B cell (primary cell): Measurements from ENCODE around the gene PDSS1. TPM values are rescaled to one million over a fixed set of nuclear protein-coding genes. Genes with fewer than 3 reads are reported as not detected.

Experiments used
- ATAC-seq: fragments of 200-7000 bp; cut with Tn5 transposase; one replicate; pipeline ENCODE4 v1.10.0; 2021; ENCODE audit warnings: low read depth, mild to moderate bottlenecking, moderate number of reproducible peaks, moderate library complexity
- CTCF ChIA-PET: fragments of 350-600 bp; sonication (Branson Sonifier 250); formaldehyde crosslinking; loops from one replicate; lab custom pipeline; 2021; ENCODE audit warnings: antibody characterized with exemption, inconsistent platforms; lab: Charles Lee
- POLR2A ChIA-PET: fragments of 350-600 bp; sonication (Branson Sonifier 250); formaldehyde crosslinking; loops from one replicate; lab custom pipeline; 2021; ENCODE audit warnings: antibody characterized with exemption; lab: Charles Lee
- DNase-seq: peaks from one replicate; pipeline ENCODE4 v3.0.0; 2013
- H2AFZ ChIP-seq: 2 replicates; pipeline ENCODE4 v1.6.1; 2012; ENCODE audit warnings: mild to moderate bottlenecking, low read depth, low read length; ENCODE audit not compliant: insufficient read depth, poor library complexity, severe bottlenecking
- H3K27ac ChIP-seq, 2 donors: 1 replicate in 1 of 2; 2 replicates in 1 of 2; pipeline ENCODE4 v1.5.1; 2012 to 2013; ENCODE audit warnings: low read length in 2 of 2, mild to moderate bottlenecking in 2 of 2, moderate library complexity in 1 of 2
- H3K27me3 ChIP-seq, 4 experiments: fragments of 200-600 bp in 1 of 4; sonication (generic) in 1 of 4; replicated peaks in 1 of 4; 1 replicate in 2 of 4; 2 replicates in 2 of 4; pipeline versions ENCODE4 v1.6.1 to v1.7.0; 2013 to 2016; ENCODE audit warnings: low read length in 3 of 4, mild to moderate bottlenecking in 2 of 4, mixed read lengths in 1 of 4, moderate library complexity in 1 of 4; ENCODE audit not compliant: insufficient read depth in 4 of 4, control insufficient read depth in 3 of 4; ENCODE audit errors: control extremely low read depth in 1 of 4
- H3K36me3 ChIP-seq, 2 experiments: replicated peaks in 1 of 2; 1 replicate in 1 of 2; 2 replicates in 1 of 2; pipeline versions ENCODE4 v1.6.1 to v1.7.1; 2013; ENCODE audit warnings: low read length in 1 of 2; ENCODE audit not compliant: insufficient read depth in 2 of 2, control insufficient read depth in 1 of 2; ENCODE audit errors: control extremely low read depth in 1 of 2, extremely low read depth in 1 of 2
- H3K4me1 ChIP-seq, 2 donors: fragments of 200-600 bp in 1 of 2; sonication (generic) in 1 of 2; 1 replicate in 1 of 2; 2 replicates in 1 of 2; pipeline versions ENCODE4 v1.5.1 to v1.6.1; 2013 to 2017; ENCODE audit warnings: low read length in 2 of 2; ENCODE audit not compliant: control insufficient read depth in 2 of 2, insufficient read depth in 2 of 2
- H3K4me2 ChIP-seq: replicated peaks from 2 replicates; pipeline ENCODE3; 2012; ENCODE audit warnings: mild to moderate bottlenecking, low read depth, low read length; ENCODE audit not compliant: poor library complexity, severe bottlenecking
- H3K4me3 ChIP-seq, 5 experiments: fragments of 200-600 bp in 1 of 5; sonication (generic) in 1 of 5; 1 replicate in 3 of 5; 2 replicates in 2 of 5; pipeline versions ENCODE4 v1.5.1 to v1.7.0; 2011 to 2016; ENCODE audit warnings: low read length in 4 of 5, mild to moderate bottlenecking in 4 of 5, low read depth in 2 of 5, control low read depth in 1 of 5, moderate library complexity in 1 of 5; ENCODE audit not compliant: insufficient read depth in 1 of 5; ENCODE audit errors: control extremely low read depth in 1 of 5, extremely low read depth in 1 of 5
- H3K79me2 ChIP-seq: fragments of 200-600 bp; sonication (generic); one replicate; pipeline ENCODE4 v1.6.0; 2016; ENCODE audit warnings: low read length; ENCODE audit not compliant: control insufficient read depth, insufficient read depth
- H3K9ac ChIP-seq: fragments of 200-600 bp; sonication (generic); 2 replicates; pipeline ENCODE4 v1.6.1; 2017; ENCODE audit warnings: mild to moderate bottlenecking, low read length, moderate library complexity
- H3K9me3 ChIP-seq, 3 donors: one replicate each; pipeline versions ENCODE4 v1.6.1 to v1.7.1; 2013; ENCODE audit warnings: low read length in 2 of 3; ENCODE audit not compliant: control insufficient read depth in 2 of 3, insufficient read depth in 1 of 3; ENCODE audit errors: control extremely low read depth in 1 of 3
- H4K20me1 ChIP-seq: 2 replicates; pipeline ENCODE4 v1.6.0; 2012; ENCODE audit warnings: mild to moderate bottlenecking, low read length; ENCODE audit not compliant: insufficient read depth, control insufficient read depth, poor library complexity, severe bottlenecking
- H3K27ac Mint-ChIP-seq: one replicate; pipeline ENCODE4 v1.8.0; 2021; ENCODE audit warnings: mixed read lengths
- H3K27me3 Mint-ChIP-seq: one replicate; pipeline ENCODE4 v1.8.0; 2021; ENCODE audit warnings: mixed read lengths
- H3K4me1 Mint-ChIP-seq: one replicate; pipeline ENCODE4 v1.8.0; 2021; ENCODE audit warnings: mixed read lengths
- H3K4me3 Mint-ChIP-seq: one replicate; pipeline ENCODE4 v1.8.0; 2021; ENCODE audit warnings: mixed read lengths
- H3K9me3 Mint-ChIP-seq: one replicate; pipeline ENCODE4 v1.8.0; 2022; ENCODE audit warnings: mixed read lengths; ENCODE audit not compliant: insufficient read depth
- CTCF ChIP-seq: fragments of 200-600 bp; IDR thresholded peaks from one replicate; pipeline ENCODE4 v1.8.0; 2022; ENCODE audit warnings: antibody characterized with exemption, mild to moderate bottlenecking
- EZH2 ChIP-seq: IDR thresholded peaks from 2 replicates; pipeline ENCODE4 v1.6.1; 2012; ENCODE audit warnings: borderline replicate concordance, low read depth, mild to moderate bottlenecking, moderate library complexity, low read length; ENCODE audit not compliant: insufficient read depth, poor library complexity, severe bottlenecking
- WGBS: methylation state at CpG from one replicate; pipeline ENCODE4 v1.1.5; 2013; ENCODE audit warnings: missing lambda C conversion rate; ENCODE audit not compliant: insufficient coverage; 5-methylcytosine and 5-hydroxymethylcytosine counted together
- intact Hi-C: fragments of 100-400 bp; cut with micrococcal nuclease; formaldehyde crosslinking; loops from one replicate; pipeline ENCODE4 v1.10.0; 2022
- polyA plus RNA-seq: library from polyadenylated mRNA; depleted of rRNA; stranded (reverse); fragments of >200 nt; gene quantifications from 2 replicates; pipeline ENCODE4 v1.2.3, GENCODE V29; 2012
- total RNA-seq, 2 donors: library from RNA; stranded (reverse); fragments of 120-200 nt in 1 of 2; gene quantifications; 1 replicate in 1 of 2; 2 replicates in 1 of 2; pipeline versions ENCODE4 v1.2.3 to v1.2.4, GENCODE V29; 2013 to 2022

The PDSS1 gene
- total and polyA plus RNA-seq, 2 donors (not counting 1 experiment from before 2014, with no cell fraction given): 3.6 to 4.7 TPM

- Histone ChIP-seq H3K4me3 (no peak overlapping the region), H3K27me3 (no peaks in the 10 kb centered on the region), H3K27ac (no peak overlapping the region), H3K9ac (no peak overlapping the region), H2AFZ (no peak overlapping the region), H3K4me2 (no peak overlapping the region), H4K20me1 (no peaks in the 10 kb centered on the region), H3K4me1 (no peaks in the 10 kb centered on the region), H3K36me3 (no peaks in the 10 kb centered on the region), H3K9me3 (no peaks in the 10 kb centered on the region), H3K79me2 (no peaks in the 10 kb centered on the region)
- no peak overlapping the region for H3K4me3 Mint-ChIP-seq
- CTCF ChIA-PET: no interaction called here
- no peak for ATAC-seq
- POLR2A ChIA-PET: no interaction called here
- H3K4me1 Mint-ChIP-seq: no peaks in the 10 kb centered on the region
- H3K27ac Mint-ChIP-seq: no peak overlapping the region
- no peak for TF ChIP-seq EZH2
- TF ChIP-seq CTCF: no peak
- H3K9me3 Mint-ChIP-seq: no peaks in the 10 kb centered on the region
- intact Hi-C loops: no loop called here
- DNase-seq: no peak
- 100% methylated on average over 12 of the region's 18 CpGs for WGBS
- H3K27me3 Mint-ChIP-seq: peaks cover 2% of the 10 kb centered on the region
Observed at GRCh38 chr10:26653004-26653403, 44.5 kb upstream of the PDSS1 start.

- peaks cover 0 to 5% (median 0%) of the 10 kb centered on the region in 4 experiments for H3K27me3 ChIP-seq
- H3K36me3 ChIP-seq: no peaks in the 10 kb centered on the region
- ATAC-seq (no peak), DNase-seq (no peak)
- no peak overlapping the region for H2AFZ ChIP-seq
- no peaks in the 10 kb centered on the region for H4K20me1 ChIP-seq
- no peaks in the 10 kb centered on the region for H3K79me2 ChIP-seq
- ChIA-PET POLR2A (no interaction called here), CTCF (no interaction called here)
- Mint-ChIP-seq H3K4me3 (no peak overlapping the region), H3K27me3 (peaks cover 2% of the 10 kb centered on the region), H3K27ac (no peak overlapping the region), H3K4me1 (no peaks in the 10 kb centered on the region), H3K9me3 (no peaks in the 10 kb centered on the region)
- H3K9me3 ChIP-seq: no peaks in the 10 kb centered on the region
- no peaks in the 10 kb centered on the region for H3K4me1 ChIP-seq
- no peak overlapping the region for H3K9ac ChIP-seq
- H3K27ac ChIP-seq: no peak overlapping the region
- no CpG with 5 or more reads among the region's 1 CpG for WGBS
- H3K4me3 ChIP-seq: no peak overlapping the region
- H3K4me2 ChIP-seq: no peak overlapping the region
- intact Hi-C loops: no loop called here
- TF ChIP-seq EZH2 (no peak), CTCF (no peak)
Observed at GRCh38 chr10:26655746-26656145, 41.8 kb upstream of the PDSS1 start.
